GM20431 (cell line): ENCODE data around the gene DNASE1L1.

Source experiments
- in situ Hi-C: fragments of 300-500 bp; cut with MseI, MboI; formaldehyde crosslinking; loops from one replicate; pipeline ENCODE4 v1.15.0; 2020; ENCODE audit warnings: low sequenced_read_pairs; ENCODE audit not compliant: unreplicated experiment

DNASE1L1 gene, protein sequence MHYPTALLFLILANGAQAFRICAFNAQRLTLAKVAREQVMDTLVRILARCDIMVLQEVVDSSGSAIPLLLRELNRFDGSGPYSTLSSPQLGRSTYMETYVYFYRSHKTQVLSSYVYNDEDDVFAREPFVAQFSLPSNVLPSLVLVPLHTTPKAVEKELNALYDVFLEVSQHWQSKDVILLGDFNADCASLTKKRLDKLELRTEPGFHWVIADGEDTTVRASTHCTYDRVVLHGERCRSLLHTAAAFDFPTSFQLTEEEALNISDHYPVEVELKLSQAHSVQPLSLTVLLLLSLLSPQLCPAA

GRCh38 chrX:154409222-154409871 lies at the start of gene DNASE1L1:
DNASE1L1 (minus strand) TSS chrX:154409254; CDS start chrX:154405568, 3,686 bp downstream.
- in situ Hi-C loops, result no loop called here

DNA sequence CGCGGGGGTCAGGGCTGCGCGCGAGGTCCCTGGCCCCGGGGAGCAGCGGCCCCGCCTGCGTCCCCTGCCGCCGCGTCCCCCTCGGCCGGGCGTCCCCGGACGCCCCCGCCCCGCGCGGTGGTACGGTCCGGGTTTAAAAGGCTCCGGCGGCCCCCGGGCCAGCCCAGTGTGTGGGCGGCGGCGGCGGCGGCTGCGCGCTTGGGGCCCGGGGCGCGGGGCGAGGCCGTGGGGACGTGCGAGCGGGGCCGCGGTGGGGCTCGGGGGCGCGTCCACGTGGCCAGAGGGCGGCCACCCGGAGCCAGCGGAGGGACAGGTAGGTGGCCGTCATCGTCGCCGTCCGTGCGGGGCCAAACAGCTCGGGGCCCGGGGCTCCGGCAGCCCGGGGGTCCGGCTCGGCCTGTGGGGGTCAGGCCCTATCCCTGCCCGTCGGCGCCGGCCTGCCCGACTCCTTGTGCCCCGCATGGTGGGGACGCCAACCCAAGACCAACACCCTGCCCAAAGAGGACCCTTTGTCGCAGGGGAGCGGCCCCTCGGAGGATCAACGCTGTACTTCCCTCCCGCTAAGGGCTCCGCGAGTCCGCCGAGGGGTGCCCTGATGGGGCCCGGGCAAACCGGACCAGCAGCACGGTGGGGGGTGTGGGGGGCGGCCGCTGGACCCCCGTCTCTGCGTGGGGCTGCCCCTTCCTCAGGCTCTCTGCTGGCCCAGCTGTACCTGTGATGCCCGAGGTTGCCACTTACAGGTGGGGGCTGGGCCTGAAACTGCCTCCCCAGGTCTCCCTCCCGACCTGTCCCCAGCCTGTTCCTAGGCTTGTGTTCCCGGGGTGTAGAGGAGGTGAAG lies 49.3 kb upstream of the DNASE1L1 start, which contains the start of gene PLXNA3:
Gene PLXNA3 (plus strand): TSS at position 166 of the 838 bp plus-strand sequence. CDS start 1,903 bp downstream, outside the sequence.
- in situ Hi-C loops, result no loop called here

GRCh38 chrX:154457491-154458115 lies 48.5 kb upstream of the DNASE1L1 start:
- in situ Hi-C loops, result no loop called here

DNA sequence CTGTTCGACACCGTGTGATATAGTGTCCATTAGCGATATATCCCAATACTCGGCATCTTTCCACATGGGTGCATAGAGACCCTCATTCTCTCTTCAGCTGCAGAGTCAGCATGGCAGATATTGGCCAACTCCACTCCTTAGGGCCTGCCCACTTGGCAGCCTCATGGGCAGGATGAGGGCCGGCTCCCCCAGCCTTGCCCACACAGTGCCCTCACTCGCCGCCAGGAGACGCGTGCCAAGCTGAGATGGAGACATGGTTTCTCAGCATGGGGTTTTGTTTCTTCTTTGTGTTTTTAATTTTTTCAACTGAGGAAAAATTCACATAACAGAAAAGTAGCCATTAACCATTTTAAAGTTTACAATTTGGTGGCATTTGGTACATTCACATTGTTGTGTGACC lies 43.8 kb upstream of the DNASE1L1 start:
- in situ Hi-C loops, result no loop called here

- in situ Hi-C loops, result no loop called here
Measured at GRCh38 chrX:154450312-154450711, 41.3 kb upstream of the DNASE1L1 start.

- in situ Hi-C loops, result no loop called here
Measured at GRCh38 chrX:154449618-154450017, 40.6 kb upstream of the DNASE1L1 start.

GRCh38 chrX:154448484-154448883 lies 39.4 kb upstream of the DNASE1L1 start:
- in situ Hi-C loops, result no loop called here

DNA sequence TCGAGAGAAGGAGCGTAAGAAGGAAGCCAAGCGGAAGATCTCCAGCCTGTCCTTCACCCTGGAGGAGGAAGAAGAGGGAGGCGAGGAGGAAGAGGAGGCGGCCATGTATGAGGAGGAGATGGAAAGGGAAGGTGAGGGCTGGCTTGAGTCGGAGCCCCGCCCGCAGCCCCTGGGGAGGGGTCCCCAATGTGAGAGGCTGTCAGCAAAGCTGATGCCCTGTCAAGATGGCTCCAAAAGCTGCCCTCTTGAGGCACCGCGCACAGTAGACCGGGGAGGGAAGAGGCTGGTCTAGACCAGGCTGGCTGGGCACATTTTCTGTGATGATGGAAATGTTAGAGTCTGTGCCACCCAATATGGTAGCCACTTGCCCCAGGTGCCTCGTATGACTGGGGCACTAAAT lies 37.4 kb upstream of the DNASE1L1 start:
- in situ Hi-C loops, result no loop called here

DNA sequence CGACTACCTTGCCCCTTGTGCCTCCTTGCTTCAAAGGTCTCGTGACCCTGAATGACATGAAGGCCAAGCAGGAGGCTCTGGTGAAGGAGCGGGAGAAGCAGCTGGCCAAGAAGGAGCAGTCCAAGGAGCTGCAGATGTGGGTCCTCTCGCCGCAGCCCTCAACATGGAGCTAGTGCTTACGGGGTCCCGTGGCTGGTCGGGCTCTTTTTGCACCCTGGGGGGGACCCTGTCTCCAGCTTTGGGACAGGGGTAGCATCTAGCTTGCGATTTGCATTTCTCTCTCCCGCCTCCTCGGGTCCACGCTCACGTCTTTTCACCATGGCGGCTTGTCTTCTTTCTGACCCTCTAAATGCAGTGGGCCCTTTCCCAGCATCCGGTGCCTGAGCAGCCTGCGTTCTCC lies 36.7 kb upstream of the DNASE1L1 start:
- in situ Hi-C loops, result no loop called here

DNA sequence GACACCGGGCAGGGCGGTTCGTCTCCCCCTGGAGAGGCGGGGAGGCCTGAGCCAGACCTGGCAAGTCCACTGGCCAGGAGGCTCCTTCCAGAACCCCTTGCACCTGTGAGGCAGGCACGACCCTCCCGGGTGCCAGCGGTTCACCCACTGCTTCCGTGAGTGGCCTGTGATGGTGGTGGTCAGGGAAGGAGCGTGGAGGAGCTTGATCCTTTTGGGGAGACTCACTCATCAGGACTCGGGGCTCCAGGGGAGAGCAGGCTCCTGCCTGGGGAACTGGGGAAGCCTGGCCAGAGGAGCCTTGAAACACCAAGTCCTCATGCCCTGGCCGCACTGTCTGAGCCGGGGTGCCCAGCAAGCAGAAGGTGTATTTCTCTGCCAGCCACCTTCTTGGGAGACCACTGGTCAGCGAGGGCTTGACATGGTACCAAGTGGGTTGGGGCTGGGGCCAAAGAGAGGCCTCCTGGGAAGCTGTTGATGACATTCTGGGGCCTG lies 35.7 kb upstream of the DNASE1L1 start:
- in situ Hi-C loops, result no loop called here

DNA sequence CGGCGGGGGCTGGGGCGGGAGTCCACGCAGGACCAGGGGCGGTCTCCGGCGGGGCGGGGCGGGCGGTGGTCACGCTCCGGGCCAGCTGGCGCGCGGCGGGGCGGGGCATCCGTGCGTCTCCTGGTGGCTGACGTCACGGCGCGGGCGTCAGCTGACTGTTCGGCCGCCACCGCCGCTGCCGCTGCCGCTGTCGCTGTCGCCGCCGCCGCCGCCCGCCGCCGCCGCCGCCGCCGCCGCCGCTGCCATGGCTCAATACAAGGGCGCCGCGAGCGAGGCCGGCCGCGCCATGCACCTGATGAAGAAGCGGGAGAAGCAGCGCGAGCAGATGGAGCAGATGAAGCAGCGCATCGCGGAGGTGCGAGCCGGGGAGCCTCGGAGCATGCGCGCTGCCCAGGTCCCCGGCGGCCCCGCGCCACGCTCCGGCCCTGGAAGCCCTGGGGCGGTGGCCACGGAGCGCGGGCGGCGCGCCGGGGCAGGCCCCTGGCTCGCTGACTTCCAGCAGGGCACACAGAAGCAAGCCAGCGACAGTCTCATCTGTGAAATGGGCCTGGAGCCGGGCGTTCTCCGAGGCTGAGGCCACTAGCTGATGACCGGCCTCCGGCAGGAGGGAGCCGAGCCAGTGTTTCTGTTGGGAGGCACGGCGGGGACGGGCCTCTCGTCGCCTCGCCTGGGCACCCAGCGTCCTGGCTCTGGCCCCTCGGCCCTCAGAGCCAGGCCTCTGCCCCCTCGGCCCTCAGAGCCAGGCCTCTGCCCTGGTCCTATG lies 35.1 kb upstream of the DNASE1L1 start, which contains the start of gene FAM50A:
Gene FAM50A (plus strand): TSS at position 150 of the 763 bp plus-strand sequence. CDS start 95 bp downstream, at position 245.
- in situ Hi-C loops, result no loop called here

GRCh38 chrX:154443479-154443910 lies 34.4 kb upstream of the DNASE1L1 start:
- in situ Hi-C loops, result no loop called here

DNA sequence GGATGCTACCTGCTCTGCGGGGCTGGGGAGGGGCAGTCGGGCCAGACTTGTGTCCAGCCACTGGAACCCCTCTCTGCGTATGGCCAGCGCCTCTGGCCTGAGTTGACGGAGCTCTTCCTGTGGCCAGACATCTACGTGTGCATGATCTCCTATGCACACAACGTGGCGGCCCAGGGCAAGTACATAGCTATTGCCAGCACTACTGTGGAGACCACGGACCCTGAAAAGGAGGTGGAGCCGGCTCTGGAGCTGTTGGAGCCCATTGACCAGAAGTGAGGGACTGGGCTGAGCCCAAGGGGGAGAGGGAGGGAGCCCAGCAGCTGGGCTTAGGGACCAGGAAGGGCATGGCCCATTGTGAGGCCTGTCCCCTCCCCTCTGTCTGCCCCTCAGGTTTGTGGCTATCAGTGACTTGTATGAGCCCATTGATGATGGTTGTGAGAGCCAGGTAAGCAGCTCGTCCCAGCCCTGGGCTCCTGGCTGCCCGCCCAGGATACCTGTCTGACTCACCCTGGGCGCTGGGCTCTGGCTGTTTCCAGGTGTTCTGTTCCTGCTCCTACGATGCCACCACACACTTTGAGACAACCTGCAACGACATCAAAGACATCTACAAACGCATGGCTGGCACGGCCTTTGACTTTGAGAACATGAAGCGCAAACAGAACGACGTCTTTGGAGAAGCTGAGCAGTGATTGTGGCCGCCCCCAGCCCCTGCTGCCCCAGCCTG lies 33.1 kb upstream of the DNASE1L1 start:
- in situ Hi-C loops, result no loop called here

- in situ Hi-C loops, result no loop called here
Measured at GRCh38 chrX:154441564-154441963, 32.5 kb upstream of the DNASE1L1 start.

DNA sequence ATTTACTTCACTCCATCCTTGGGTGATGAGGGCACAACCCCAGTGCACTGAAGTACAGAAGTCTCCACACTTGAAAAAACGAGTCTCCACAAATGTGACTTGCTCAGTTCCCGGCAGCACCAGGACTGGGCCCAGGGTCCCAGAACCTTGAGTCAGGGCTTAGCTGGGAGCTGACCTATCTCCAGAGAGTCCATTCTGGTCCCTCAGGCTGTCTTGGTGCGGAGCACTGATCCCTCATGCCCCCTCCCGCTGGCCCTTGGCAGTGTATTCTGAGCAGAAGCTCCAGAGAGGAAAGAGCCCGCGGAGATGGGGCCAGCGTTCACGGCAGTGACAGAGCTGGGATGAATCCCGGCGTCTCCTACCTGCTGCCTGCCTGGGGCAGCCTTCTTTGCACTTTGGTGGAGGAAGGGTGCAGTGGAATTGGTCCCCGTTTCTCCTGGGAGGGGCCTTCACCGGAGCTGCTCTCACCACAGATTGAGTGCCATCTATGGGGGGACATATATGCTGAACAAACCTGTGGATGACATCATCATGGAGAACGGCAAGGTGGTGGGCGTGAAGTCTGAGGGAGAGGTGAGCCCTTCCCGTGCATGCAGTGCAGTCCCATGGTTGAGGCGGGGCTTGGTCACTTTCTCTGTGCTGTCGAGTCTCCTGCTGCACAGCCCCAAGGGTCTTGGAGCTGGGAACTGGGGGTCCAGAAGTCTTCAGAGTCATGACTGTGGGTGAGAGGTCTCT lies 31.7 kb upstream of the DNASE1L1 start:
- in situ Hi-C loops, result no loop called here

DNA sequence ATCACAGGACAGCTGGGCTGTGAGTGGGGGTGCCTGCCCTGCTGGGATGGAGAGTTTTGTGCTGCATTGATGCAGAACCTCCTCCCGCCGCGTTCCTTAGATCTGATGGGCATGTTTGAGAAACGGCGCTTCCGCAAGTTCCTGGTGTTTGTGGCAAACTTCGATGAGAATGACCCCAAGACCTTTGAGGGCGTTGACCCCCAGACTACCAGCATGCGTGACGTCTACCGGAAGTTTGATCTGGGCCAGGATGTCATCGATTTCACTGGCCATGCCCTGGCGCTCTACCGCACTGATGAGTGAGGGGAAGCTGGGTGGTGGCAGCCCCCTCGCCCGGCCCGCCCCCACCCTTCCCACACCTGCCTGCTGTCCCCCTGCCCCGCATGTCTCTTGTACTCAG lies 30.8 kb upstream of the DNASE1L1 start:
- in situ Hi-C loops, result no loop called here

- in situ Hi-C loops, result no loop called here
Measured at GRCh38 chrX:154437971-154438893, 29.2 kb upstream of the DNASE1L1 start.
